EH (cell line): ENCODE data around the gene COL5A1.

Source experiments
- DNase-seq: peaks from one replicate; pipeline ENCODE4 v3.0.0-alpha.2; 2015; ENCODE audit warnings: low read depth

The COL5A1 gene

DNA sequence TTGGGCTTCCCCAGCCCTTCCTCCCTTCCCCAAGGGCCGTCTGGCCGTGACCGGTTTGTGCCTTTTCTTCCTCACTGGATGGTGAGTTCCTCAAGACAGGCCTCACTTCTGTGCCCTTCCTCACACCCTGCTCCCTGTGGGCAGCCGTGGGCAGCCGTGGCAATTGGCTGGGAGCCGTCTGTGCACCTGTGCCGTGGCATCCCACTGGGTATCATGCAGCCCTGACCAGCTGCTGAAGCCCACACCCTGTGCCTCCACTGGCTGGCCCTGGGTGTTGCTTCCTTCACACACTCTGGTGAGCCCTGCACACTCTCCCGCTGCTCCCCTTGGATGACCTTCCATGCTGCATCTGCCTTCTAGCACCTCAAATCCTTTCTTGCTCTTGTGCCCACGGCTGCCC, 100.2 kb downstream of the COL5A1 start:
- no peak for DNase-seq

GRCh38 chr9:134742822-134743535, 101.4 kb downstream of the COL5A1 start:
- DNase-seq, result no peak

- no peak for DNase-seq
Measured at GRCh38 chr9:134743853-134744252, 102.2 kb downstream of the COL5A1 start.

GRCh38 chr9:134744385-134745295, 103.0 kb downstream of the COL5A1 start:
- no peak for DNase-seq

DNA sequence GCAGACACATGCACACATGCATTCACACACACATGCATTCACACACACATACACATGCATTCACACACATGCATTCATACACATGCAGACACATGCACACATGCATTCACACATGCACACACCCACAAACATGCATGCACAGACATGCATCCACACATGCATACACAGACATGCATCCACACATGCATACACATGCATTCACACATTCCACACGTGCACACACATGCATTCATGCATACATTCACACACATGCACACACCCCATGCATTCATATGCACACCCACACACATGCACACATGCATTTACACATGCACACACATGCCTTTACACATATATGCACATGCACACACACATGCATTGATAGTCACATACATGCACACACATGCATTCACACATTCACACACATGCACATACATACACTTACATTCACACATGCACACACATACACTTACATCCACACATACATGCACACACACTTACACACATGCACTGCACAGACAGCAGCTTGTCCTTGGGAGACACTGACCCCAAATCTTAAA, 106.4 kb downstream of the COL5A1 start:
- no peak for DNase-seq

- no peak for DNase-seq
Measured at GRCh38 chr9:134748591-134748990, 107.0 kb downstream of the COL5A1 start.

- DNase-seq, result no peak
Measured at GRCh38 chr9:134750450-134751155, 109.0 kb downstream of the COL5A1 start.

- DNase-seq, result no peak
Measured at GRCh38 chr9:134751622-134752021, 110.0 kb downstream of the COL5A1 start.

DNA sequence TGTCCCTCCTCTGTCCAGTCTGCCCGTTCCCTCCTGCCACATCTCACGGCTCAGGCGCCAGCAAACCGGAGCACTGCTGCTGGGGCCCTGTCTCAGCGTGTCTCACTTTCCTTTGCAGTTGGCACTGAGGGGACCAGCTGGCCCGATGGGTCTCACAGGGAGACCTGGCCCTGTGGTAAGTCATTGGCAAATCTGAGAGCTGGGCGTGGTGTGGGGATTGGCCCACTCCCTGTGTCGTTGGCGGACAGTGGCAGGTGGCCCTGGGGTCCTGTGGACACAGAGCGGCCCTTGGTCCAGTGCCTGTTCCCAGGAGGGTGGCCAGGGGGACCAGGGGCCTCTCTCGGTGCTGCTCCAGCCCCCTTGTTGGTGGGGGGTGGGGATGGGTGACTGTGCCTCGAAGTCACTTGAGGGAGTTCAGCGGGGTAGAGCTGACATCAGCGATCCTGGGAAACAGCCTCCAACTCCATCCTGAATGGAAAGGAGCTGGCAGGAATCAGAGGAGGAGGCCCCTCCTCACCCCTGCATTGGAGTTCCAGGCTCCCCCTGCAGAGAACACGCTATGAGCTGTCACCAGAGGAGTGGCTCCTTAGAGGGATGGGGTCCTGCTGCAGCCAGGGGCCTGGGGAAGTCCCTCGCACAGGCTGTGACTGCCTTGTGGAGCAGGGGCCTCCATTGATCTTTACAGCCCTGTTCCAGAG, 111.0 kb downstream of the COL5A1 start:
- DNase-seq, result no peak

DNA sequence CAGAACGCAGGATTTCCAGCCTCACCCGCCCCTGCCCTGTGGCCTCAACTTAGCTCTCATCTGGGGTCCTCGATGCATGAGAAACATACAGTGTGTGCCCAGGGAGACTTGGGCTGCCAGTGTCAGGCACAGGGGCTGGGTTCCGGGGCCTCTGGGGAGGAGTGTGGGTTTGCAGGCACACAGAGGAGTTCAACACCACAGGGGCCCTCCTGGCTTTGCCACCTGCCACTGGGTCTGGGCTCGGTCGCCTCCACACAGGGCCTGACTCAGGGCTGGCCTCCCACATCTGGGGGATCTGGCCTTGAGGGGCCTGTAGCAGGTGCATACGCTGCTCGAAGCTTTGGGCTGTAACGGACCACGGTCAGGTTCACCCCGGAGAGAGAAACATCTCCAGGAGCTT, 111.6 kb downstream of the COL5A1 start:
- no peak for DNase-seq

GRCh38 chr9:134755221-134755907, 113.8 kb downstream of the COL5A1 start:
- no peak for DNase-seq

GRCh38 chr9:134756098-134756497, 114.5 kb downstream of the COL5A1 start:
- DNase-seq, result no peak

- no peak for DNase-seq
Measured at GRCh38 chr9:134757216-134757975, 115.8 kb downstream of the COL5A1 start.

GRCh38 chr9:134758949-134759607, 117.5 kb downstream of the COL5A1 start:
- peak; percentile 45 for DNase-seq

DNA sequence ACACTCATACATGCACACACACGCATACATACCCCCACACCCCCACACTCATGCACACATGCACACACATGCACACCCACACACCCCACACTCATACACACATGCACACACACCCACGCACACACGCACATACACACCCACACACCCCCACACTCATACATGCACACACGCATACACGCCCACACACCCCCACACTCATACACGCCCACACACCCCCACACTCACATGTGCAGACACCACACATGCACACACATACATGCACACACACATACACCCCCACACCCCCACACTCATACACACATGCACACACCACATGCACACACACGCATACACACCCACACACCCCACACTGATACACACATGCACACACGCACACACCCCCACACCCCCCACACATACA, 118.3 kb downstream of the COL5A1 start:
- no peak for DNase-seq

- DNase-seq, result no peak
Measured at GRCh38 chr9:134760750-134761420, 119.3 kb downstream of the COL5A1 start.

GRCh38 chr9:134764473-134765269, 123.1 kb downstream of the COL5A1 start:
- DNase-seq, result no peak

DNA sequence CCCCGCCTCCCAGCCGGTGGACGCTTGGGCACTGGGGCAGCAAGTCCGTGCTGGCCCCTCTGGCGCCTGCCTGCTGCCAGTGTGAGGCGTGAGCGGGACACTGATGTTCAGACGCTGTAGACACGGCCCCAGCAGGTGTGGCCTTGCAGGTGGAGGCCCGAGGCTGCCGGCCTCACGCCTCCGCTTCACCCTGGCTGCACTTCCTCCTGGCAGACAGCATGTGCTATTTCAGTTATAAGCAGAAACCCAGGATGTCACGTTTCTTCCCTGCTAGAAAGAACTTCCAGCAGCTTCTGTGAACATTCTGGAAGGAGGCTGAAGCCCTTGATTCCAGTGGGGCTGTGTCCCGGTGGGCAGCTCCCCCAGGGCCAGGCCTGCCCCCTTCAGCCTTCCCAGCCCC, 124.2 kb downstream of the COL5A1 start:
- no peak for DNase-seq
